Measurements from ENCODE around the gene H2AZ2. TPM values are rescaled to one million over a fixed set of nuclear protein-coding genes. Genes with fewer than 3 reads are reported as not detected.
A peak's percentile ranks its signal among the peaks of the same experiment; 100 is the strongest.
"Not testable (repeated sequence)": the region's sequence is repeated elsewhere in the genome, so short reads cannot be mapped to it uniquely, and the experiment has no call there.

The H2AZ2 gene
- total and polyA plus RNA-seq, 2 donors (not counting 1 experiment from before 2014, with no cell fraction given), result 55.3 to 129 TPM

DNA sequence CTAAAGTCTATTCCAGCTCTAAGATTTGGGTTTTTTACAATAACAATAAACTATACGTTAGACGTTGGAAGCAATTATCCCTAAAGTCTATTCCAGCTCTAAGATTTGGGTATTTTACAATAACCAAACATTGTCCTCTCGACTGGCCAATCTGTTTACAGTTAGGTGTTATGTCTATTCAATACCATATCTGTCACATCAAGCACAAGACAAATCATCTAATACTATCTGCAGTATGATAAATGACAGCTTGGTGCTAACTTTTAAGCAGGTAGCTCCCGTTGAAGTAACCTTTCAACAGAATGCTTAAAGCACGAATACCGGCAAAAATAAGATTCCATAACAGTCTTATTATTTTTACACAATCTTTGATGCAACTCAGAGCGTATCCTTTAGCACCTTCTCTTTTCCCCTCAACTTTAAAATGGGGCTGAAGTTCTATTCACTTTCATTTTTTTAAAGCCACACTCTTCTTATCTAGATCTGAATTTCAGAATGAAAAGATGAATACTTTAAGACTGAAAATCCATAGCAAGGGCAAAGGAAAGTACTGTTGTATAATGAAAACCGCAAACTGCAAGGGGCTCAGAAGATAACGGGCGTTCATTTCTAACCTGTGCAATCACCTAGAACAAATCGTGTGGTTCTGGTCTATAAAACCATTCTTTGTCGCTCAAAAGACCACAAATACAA, 925 bp downstream of the H2AZ2 start:
- H3K4me1 Mint-ChIP-seq, result peaks cover 32% of the 10 kb centered on the region

DNA sequence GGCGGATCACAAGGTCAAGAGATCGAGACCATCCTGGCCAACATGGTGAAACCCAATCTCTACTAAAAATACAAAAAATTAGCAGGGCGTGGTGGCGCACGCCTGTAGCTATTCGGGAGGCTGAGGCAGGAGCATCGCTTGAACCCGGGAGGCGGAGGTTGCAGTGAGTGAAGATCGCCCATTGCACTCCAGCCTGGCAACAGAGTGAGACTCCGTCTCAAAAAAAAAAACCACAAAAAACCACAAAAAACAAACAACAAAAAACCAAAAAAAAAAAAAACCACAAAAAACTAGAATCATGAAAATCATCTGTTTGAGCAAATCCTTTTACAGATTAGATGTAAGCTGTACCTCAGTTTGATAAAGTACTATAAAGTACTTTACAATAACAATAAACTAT, 1.5 kb downstream of the H2AZ2 start:
- Histone ChIP-seq H4K20me1 (ENCODE audit: control insufficient read depth, insufficient read depth, low read length, poor library complexity, severe bottlenecking) (peaks cover 29% of the 10 kb centered on the region), H3K36me3 (replicated peaks in 1 of 2; ENCODE audit: control extremely low read depth in 1 of 2, control insufficient read depth in 1 of 2, extremely low read depth in 1 of 2, insufficient read depth in 2 of 2, low read length in 1 of 2) (peaks cover 0 to 11% of the 10 kb centered on the region in 2 experiments), H3K79me2 (ENCODE audit: control insufficient read depth, insufficient read depth, low read length) (peaks cover 49% of the 10 kb centered on the region), H3K4me2 (replicated peaks; ENCODE audit: low read depth, low read length, poor library complexity, severe bottlenecking) (peak overlapping the region; percentile 69), H3K4me3 (ENCODE audit: control extremely low read depth in 1 of 5, extremely low read depth in 1 of 5, insufficient read depth in 1 of 5, low read depth in 2 of 5, low read length in 4 of 5) (peak overlapping the region; percentile 67 to 97 (median 76)), H3K9ac (ENCODE audit: low read length) (peak overlapping the region; percentile 73), H3K4me1 (ENCODE audit: control insufficient read depth in 2 of 2, insufficient read depth in 2 of 2, low read length in 2 of 2) (peaks cover 16 to 24% of the 10 kb centered on the region in 2 donors), H3K27ac (ENCODE audit: low read length in 2 of 2) (peak overlapping the region; percentile 94)
- WGBS (ENCODE audit: insufficient coverage), result 18% methylated on average over 6 of the region's 11 CpGs
- ATAC-seq (ENCODE audit: low read depth); DNase-seq; H3K27me3 Mint-ChIP-seq; H3K9me3 Mint-ChIP-seq (ENCODE audit: insufficient read depth); H2AFZ ChIP-seq (ENCODE audit: insufficient read depth, low read depth, low read length, poor library complexity, severe bottlenecking); H3K9me3 ChIP-seq (ENCODE audit: control extremely low read depth in 1 of 3, control insufficient read depth in 2 of 3, insufficient read depth in 1 of 3, low read length in 2 of 3); H3K27me3 ChIP-seq (replicated peaks in 1 of 4; ENCODE audit: control extremely low read depth in 1 of 4, control insufficient read depth in 3 of 4, insufficient read depth in 4 of 4, low read length in 3 of 4): not testable (repeated sequence)
- H3K4me3 Mint-ChIP-seq, result peak overlapping the region; percentile 99
- intact Hi-C loops (cut with micrococcal nuclease), result loop anchor here (5.0 kb wide), 4 partner anchors 141 to 604 kb away; partner anchors contain the start of gene CCM2
- ChIA-PET CTCF (interaction anchor here (0.6 to 7.0 kb wide), 19 partner anchors 10 to 378 kb away, joined by 3 to 54 read pairs (median 8); partner anchors contain the start of genes OGDH, PPIA and TMED4), POLR2A (interaction anchor here (0.7 to 2.2 kb wide), 5 partner anchors 16 to 240 kb away, joined by 3 to 13 read pairs (median 7); partner anchors contain the start of genes OGDH, PPIA and PURB)
- H3K4me1 Mint-ChIP-seq, result peaks cover 35% of the 10 kb centered on the region
- H3K27ac Mint-ChIP-seq, result peak overlapping the region; percentile 100

More for the DNA sequence above, 925 bp downstream of the H2AZ2 start:
- POLR2A ChIA-PET, result interaction anchor here (0.6 to 2.4 kb wide), 14 partner anchors 16 to 778 kb away, joined by 3 to 13 read pairs (median 7); partner anchors contain the start of genes DDX56, OGDH, PPIA and PURB
- CTCF ChIA-PET, result interaction anchor here (0.6 to 7.0 kb wide), 31 partner anchors 10 to 378 kb away, joined by 3 to 54 read pairs (median 5); partner anchors contain the start of genes DDX56, OGDH, PPIA and TMED4
- Histone ChIP-seq H3K27me3 (replicated peaks in 1 of 4; ENCODE audit: control extremely low read depth in 1 of 4, control insufficient read depth in 3 of 4, insufficient read depth in 4 of 4, low read length in 3 of 4) (no peaks in the 10 kb centered on the region), H3K79me2 (ENCODE audit: control insufficient read depth, insufficient read depth, low read length) (peaks cover 44% of the 10 kb centered on the region), H3K9ac (ENCODE audit: low read length) (peak overlapping the region; percentile 73), H3K4me2 (replicated peaks; ENCODE audit: low read depth, low read length, poor library complexity, severe bottlenecking) (peak overlapping the region; percentile 69), H2AFZ (ENCODE audit: insufficient read depth, low read depth, low read length, poor library complexity, severe bottlenecking) (peak overlapping the region; percentile 70), H3K4me1 (ENCODE audit: control insufficient read depth in 2 of 2, insufficient read depth in 2 of 2, low read length in 2 of 2) (peaks cover 16 to 24% of the 10 kb centered on the region in 2 donors), H3K36me3 (replicated peaks in 1 of 2; ENCODE audit: control extremely low read depth in 1 of 2, control insufficient read depth in 1 of 2, extremely low read depth in 1 of 2, insufficient read depth in 2 of 2, low read length in 1 of 2) (peaks cover 0 to 7% of the 10 kb centered on the region in 2 experiments), H4K20me1 (ENCODE audit: control insufficient read depth, insufficient read depth, low read length, poor library complexity, severe bottlenecking) (peaks cover 23% of the 10 kb centered on the region), H3K4me3 (ENCODE audit: control extremely low read depth in 1 of 5, extremely low read depth in 1 of 5, insufficient read depth in 1 of 5, low read depth in 2 of 5, low read length in 4 of 5) (peak overlapping the region; percentile 67 to 97 (median 76)), H3K9me3 (ENCODE audit: control extremely low read depth in 1 of 3, control insufficient read depth in 2 of 3, insufficient read depth in 1 of 3, low read length in 2 of 3) (no peaks in the 10 kb centered on the region), H3K27ac (ENCODE audit: low read length in 2 of 2) (peak overlapping the region; percentile 94)
- no peaks in the 10 kb centered on the region for H3K9me3 Mint-ChIP-seq (ENCODE audit: insufficient read depth)
- peak overlapping the region; percentile 99 for H3K4me3 Mint-ChIP-seq
- no peak for ATAC-seq (ENCODE audit: low read depth)
- intact Hi-C loops (cut with micrococcal nuclease), result loop anchor here (1.0 to 5.0 kb wide), 5 partner anchors 140 to 605 kb away; partner anchors contain the start of gene CCM2
- no peak for DNase-seq
- 4% methylated on average over 7 of the region's 12 CpGs for WGBS (ENCODE audit: insufficient coverage)
- peak overlapping the region; percentile 100 for H3K27ac Mint-ChIP-seq
- TF ChIP-seq, protein P1, sequence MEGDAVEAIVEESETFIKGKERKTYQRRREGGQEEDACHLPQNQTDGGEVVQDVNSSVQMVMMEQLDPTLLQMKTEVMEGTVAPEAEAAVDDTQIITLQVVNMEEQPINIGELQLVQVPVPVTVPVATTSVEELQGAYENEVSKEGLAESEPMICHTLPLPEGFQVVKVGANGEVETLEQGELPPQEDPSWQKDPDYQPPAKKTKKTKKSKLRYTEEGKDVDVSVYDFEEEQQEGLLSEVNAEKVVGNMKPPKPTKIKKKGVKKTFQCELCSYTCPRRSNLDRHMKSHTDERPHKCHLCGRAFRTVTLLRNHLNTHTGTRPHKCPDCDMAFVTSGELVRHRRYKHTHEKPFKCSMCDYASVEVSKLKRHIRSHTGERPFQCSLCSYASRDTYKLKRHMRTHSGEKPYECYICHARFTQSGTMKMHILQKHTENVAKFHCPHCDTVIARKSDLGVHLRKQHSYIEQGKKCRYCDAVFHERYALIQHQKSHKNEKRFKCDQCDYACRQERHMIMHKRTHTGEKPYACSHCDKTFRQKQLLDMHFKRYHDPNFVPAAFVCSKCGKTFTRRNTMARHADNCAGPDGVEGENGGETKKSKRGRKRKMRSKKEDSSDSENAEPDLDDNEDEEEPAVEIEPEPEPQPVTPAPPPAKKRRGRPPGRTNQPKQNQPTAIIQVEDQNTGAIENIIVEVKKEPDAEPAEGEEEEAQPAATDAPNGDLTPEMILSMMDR (IDR thresholded peaks at IDR 0.05), result no peak
- no peak for TF ChIP-seq EZH2 (IDR thresholded peaks at IDR 0.05; ENCODE audit: borderline replicate concordance, insufficient read depth, low read depth, low read length, poor library complexity, severe bottlenecking)
- H3K27me3 Mint-ChIP-seq, result no peaks in the 10 kb centered on the region

Measured in B cell (primary cell).